ENCODE measurements around the gene LDB2. TPM values are rescaled to one million over a fixed set of nuclear protein-coding genes. Genes with fewer than 3 reads are reported as not detected.

LDB2 gene
- total RNA-seq, 4 donors from 2014 or later: 7.0 to 26.4 (median 18.1) TPM

DNA sequence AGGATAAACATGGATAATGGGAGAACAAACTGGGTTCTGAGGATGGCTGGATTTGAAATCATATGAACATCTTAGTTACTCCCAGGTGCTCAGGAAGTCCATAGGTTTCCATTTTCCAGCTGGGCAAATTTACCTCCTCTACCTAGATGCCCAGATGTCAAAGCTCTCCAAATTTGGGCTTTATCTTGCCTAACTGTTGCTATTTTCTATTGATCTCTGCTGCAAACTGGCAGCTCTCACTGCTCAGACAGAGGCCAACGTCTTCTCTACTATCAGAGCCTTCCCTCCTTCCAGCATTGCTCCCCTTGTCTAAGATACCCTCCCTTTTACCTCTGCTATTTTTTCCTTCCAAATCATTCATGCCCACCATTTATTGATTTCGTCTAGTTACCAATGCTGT lies 62.1 kb downstream of the LDB2 start:
- intact Hi-C loops (cut with DNase I; ENCODE audit: low total_unique reads) (no loop called here), in situ Hi-C loops (cut with MboI; ENCODE audit: low sequenced_read_pairs in 4 of 4) (no loop called here)
- no peak overlapping the region for H3K4me3 ChIP-seq
- no peak for TF ChIP-seq POLR2A (IDR thresholded peaks at IDR 0.05)
- DNase-seq (no peak), ATAC-seq (no peak)
- no peaks in the 10 kb centered on the region for H3K4me1 ChIP-seq
- H3K36me3 ChIP-seq: no peaks in the 10 kb centered on the region
- no peaks in the 10 kb centered on the region for H3K9me3 ChIP-seq
- no peaks in the 10 kb centered on the region for H3K27me3 ChIP-seq
- H3K27ac ChIP-seq: no peak overlapping the region

- Histone ChIP-seq H3K27me3 (no peaks in the 10 kb centered on the region), H3K4me3 (no peak overlapping the region), H3K36me3 (no peaks in the 10 kb centered on the region), H3K27ac (no peak overlapping the region), H3K4me1 (no peaks in the 10 kb centered on the region), H3K9me3 (no peaks in the 10 kb centered on the region)
- DNase-seq (no peak), ATAC-seq (no peak)
- in situ Hi-C loops (cut with MboI; ENCODE audit: low sequenced_read_pairs in 4 of 4): no loop called here
- TF ChIP-seq, protein P1, sequence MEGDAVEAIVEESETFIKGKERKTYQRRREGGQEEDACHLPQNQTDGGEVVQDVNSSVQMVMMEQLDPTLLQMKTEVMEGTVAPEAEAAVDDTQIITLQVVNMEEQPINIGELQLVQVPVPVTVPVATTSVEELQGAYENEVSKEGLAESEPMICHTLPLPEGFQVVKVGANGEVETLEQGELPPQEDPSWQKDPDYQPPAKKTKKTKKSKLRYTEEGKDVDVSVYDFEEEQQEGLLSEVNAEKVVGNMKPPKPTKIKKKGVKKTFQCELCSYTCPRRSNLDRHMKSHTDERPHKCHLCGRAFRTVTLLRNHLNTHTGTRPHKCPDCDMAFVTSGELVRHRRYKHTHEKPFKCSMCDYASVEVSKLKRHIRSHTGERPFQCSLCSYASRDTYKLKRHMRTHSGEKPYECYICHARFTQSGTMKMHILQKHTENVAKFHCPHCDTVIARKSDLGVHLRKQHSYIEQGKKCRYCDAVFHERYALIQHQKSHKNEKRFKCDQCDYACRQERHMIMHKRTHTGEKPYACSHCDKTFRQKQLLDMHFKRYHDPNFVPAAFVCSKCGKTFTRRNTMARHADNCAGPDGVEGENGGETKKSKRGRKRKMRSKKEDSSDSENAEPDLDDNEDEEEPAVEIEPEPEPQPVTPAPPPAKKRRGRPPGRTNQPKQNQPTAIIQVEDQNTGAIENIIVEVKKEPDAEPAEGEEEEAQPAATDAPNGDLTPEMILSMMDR (IDR thresholded peaks at IDR 0.05 in 4 of 5, conservative IDR thresholded peaks at IDR 0.05 in 1 of 5): no peak
- no peak for TF ChIP-seq POLR2A (IDR thresholded peaks at IDR 0.05)
- intact Hi-C loops (cut with DNase I; ENCODE audit: low total_unique reads): no loop called here
Measured at GRCh38 chr4:16835597-16836247, 62.7 kb downstream of the LDB2 start.

GRCh38 chr4:16834814-16835213 lies 63.6 kb downstream of the LDB2 start:
- Histone ChIP-seq H3K36me3 (no peaks in the 10 kb centered on the region), H3K27ac (no peak overlapping the region), H3K9me3 (no peaks in the 10 kb centered on the region), H3K27me3 (no peaks in the 10 kb centered on the region), H3K4me1 (no peaks in the 10 kb centered on the region), H3K4me3 (no peak overlapping the region)
- intact Hi-C loops (cut with DNase I; ENCODE audit: low total_unique reads): no loop called here
- TF ChIP-seq, protein P1 (IDR thresholded peaks at IDR 0.05 in 4 of 5, conservative IDR thresholded peaks at IDR 0.05 in 1 of 5): no peak
- ATAC-seq: no peak
- in situ Hi-C loops (cut with MboI; ENCODE audit: low sequenced_read_pairs in 4 of 4): no loop called here
- no peak for DNase-seq

GRCh38 chr4:16833722-16834121 lies 64.7 kb downstream of the LDB2 start:
- no peaks in the 10 kb centered on the region for H3K4me1 ChIP-seq
- TF ChIP-seq, protein P1 (IDR thresholded peaks at IDR 0.05 in 4 of 5, conservative IDR thresholded peaks at IDR 0.05 in 1 of 5): no peak
- no peak for TF ChIP-seq POLR2A (IDR thresholded peaks at IDR 0.05)
- no peaks in the 10 kb centered on the region for H3K27me3 ChIP-seq
- intact Hi-C loops (cut with DNase I; ENCODE audit: low total_unique reads) (no loop called here), in situ Hi-C loops (cut with MboI; ENCODE audit: low sequenced_read_pairs in 4 of 4) (no loop called here)
- ATAC-seq: no peak
- H3K36me3 ChIP-seq: no peaks in the 10 kb centered on the region
- no peaks in the 10 kb centered on the region for H3K9me3 ChIP-seq
- H3K4me3 ChIP-seq: no peak overlapping the region
- H3K27ac ChIP-seq: no peak overlapping the region
- DNase-seq: no peak

DNA sequence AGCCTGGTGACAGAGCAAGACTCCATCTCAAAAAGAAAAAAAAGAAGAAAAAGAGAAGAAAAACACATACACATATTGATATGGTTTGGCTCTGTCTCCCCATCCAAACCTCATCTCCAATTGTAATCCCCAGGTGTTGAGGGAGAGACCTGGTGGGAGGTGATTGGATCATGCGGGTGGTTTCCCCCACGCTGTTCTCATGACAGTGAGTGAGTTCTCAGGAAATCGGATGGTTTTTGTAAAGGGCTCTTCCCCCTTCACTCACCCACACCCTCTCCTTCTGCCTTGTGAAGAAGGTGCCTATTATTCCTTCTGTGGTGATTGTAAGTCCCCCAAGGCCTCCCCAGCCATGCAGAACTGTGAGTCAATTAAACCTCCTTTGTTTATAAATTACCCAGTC lies 68.4 kb downstream of the LDB2 start:
- H3K27ac ChIP-seq: no peak overlapping the region
- TF ChIP-seq, protein P1 (IDR thresholded peaks at IDR 0.05 in 4 of 5, conservative IDR thresholded peaks at IDR 0.05 in 1 of 5): no peak
- no peak for TF ChIP-seq POLR2A (IDR thresholded peaks at IDR 0.05)
- no peaks in the 10 kb centered on the region for H3K27me3 ChIP-seq
- peaks cover 0 to 3% of the 10 kb centered on the region in 2 donors for H3K4me1 ChIP-seq
- intact Hi-C loops (cut with DNase I; ENCODE audit: low total_unique reads): no loop called here
- no peak for ATAC-seq
- no peak for DNase-seq
- in situ Hi-C loops (cut with MboI; ENCODE audit: low sequenced_read_pairs in 4 of 4): no loop called here
- H3K9me3 ChIP-seq: no peaks in the 10 kb centered on the region
- H3K36me3 ChIP-seq: no peaks in the 10 kb centered on the region
- H3K4me3 ChIP-seq: no peak overlapping the region
